ENCODE results near the gene TBC1D20.
"Not testable (repeated sequence)": the region's sequence is repeated elsewhere in the genome, so short reads cannot be mapped to it uniquely, and the experiment has no call there.

The TBC1D20 gene, protein sequence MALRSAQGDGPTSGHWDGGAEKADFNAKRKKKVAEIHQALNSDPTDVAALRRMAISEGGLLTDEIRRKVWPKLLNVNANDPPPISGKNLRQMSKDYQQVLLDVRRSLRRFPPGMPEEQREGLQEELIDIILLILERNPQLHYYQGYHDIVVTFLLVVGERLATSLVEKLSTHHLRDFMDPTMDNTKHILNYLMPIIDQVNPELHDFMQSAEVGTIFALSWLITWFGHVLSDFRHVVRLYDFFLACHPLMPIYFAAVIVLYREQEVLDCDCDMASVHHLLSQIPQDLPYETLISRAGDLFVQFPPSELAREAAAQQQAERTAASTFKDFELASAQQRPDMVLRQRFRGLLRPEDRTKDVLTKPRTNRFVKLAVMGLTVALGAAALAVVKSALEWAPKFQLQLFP

DNA sequence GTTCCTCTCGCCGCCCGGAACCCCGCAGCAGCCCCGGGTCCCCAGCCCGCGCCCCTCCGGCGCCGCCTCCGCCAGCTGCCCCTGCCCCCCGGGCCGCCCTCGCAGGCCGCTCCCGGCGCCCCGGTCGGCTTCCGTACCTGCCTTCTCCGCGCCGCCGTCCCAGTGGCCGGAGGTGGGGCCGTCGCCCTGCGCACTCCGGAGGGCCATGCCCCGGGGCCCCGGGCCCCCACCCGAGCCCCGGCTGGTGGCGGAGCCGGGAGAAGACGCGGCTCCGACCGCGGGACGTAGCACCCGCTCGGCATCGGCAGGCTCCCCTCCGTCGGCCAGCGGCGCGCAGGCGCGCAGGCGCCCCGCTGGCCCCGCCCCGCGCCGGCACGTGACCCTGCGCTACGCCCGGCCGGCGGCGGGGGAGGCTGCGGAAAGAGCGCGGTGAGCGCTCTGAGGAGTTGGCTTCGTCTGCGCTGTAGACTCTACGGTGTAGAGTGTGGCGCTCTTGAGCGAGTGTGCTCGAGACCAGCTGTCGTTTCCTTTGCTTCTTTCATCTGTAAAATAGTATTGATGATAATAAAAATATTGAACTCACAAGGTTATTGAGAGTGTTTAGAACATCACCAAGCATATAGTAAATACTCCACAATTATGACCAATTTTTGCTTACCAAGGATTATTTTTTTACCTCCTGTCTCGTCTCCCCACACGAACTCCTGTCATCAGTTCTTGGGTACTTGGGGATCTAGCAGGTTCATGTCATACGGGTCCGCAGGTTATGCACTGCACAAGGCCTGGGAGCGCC, at the start of gene TBC1D20:
TSS of gene TBC1D20 (minus strand) at position 335 of the 793 bp plus-strand sequence. CDS start at position 207, 128 bp downstream.
- peak; percentile 95 for DNase-seq

DNA sequence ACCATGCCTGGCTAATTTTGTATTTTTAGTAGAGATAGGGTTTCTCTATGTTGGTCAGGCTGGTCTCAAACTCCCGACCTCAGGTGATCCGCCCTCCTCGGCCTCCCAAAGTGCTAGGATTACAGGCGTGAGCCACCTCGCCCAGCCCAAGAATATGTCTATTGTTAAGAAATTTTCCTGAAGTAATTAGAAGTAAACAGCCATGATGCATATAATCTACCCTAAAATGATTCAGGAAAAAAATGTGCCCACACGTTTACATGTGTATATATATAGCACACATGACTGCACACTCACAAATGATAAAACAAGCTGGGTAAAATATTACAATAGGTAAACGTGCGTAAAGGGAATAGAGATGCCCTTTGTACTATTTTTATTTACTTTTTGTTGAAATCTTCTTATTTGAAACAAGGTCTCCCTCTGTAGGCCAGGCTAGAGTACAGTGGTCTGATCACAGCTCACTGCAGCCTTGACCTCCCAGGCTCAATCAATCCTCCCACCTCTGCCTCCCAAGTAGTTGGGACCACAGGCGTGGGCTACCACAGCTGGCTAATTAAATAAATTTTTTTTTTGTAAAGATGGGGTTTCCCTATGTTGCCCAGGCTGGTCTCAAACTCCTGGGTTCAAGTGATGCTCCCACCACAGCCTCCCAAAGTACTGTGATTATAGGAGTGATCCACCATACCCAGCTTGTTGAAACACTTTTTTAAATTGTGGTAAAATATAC, 48.2 kb upstream of the TBC1D20 start:
- DNase-seq, result not testable (repeated sequence)

DNA sequence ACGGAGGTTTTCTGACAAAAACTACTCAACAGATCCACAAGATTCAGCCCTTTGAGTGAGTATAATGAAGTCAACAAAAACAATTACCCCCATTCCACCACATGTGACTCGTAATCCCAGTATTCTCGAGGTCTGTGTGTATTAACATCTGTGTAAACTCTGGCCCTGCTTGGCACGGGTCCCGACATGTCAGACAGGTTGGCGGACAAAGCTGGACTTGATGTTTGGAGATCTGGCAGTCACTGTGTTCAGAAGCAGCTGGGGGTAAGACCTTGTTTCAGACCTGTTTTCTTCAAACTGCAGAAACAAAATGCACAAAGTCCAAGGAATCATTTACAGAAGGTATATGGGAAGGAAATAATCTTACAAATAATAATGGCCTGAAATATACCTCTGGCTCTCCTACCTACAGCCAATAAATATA, 46.0 kb upstream of the TBC1D20 start:
- not testable (repeated sequence) for DNase-seq

DNA sequence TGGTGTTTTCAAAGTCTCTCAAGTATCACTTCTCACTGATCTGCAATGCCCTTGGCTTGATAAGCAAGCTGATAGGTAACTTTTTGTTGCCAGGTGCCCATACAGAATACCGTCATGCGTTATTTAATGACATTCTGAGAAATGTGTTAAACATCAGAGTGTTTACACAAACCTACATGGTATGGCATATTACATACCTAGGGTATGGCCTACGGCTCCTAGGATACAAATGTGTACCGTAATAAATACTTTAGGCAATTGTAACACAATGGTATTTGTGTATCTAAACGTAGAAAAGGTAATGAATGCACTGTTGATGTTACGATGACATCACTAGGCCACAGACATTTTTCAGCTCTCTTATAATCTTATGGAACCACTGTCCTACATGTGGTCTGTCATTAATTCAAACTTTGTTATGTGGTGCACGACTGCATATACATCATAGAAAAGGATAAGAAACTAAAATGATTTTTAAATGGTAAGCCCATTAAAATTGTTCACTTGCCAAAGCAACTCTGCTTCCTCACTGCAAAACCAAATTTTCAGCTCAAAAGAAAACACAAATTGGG, 45.5 kb upstream of the TBC1D20 start:
- no peak for DNase-seq

DNA sequence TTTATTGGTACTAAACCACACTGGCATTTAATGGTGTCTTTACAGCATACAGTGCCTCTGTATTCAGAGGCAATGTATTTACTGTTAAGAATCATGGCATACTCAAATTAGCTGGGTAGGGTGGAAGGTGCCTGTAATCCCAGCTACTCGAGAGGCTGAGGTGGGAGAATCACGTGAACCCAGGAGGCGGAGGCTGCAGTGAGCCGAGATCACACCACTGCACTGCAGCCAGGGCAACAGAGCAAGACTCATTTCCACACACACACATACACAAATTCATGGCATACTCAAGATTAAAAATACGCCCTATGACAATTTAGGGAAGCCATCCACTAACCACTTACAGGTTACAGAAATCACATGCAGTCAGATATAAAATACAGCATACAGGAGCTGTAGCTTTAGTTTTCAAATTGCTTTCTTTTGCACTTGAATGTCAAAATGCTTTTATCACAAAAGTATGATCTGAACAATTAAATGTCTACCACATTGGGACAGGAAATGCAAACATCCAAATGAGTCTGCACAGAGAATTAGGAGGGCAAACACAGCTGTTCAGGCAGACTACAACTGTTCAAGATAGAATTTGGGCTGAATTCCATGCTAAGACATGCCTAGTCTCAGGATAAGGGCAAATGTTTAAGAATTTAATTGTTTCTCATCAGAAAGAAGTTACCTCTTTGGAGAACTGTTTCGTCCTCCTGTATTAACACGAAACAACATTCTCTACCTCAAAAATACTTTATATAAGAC, 44.8 kb upstream of the TBC1D20 start:
- no peak for DNase-seq

DNA sequence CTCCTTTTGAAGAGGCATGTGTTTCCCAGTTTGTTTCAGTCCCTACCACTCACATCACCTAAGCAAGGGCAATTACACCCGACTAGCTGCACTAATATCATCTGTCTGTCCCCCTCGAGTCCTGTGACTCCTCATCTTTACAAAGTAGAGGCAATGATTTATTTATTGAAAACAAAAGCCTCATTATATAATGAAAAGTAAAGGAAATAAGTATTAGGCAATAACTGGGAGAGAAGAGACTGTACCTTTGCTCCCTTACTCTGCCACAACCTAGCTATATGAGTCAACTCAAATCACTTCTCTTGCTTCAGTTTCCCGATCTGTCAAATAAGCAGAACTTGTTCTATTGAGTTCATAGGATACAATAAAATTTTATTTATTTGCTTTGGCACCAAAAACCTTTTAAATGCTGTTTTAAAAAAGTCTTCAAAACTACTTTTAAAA, 42.3 kb upstream of the TBC1D20 start:
- DNase-seq, result no peak

DNA sequence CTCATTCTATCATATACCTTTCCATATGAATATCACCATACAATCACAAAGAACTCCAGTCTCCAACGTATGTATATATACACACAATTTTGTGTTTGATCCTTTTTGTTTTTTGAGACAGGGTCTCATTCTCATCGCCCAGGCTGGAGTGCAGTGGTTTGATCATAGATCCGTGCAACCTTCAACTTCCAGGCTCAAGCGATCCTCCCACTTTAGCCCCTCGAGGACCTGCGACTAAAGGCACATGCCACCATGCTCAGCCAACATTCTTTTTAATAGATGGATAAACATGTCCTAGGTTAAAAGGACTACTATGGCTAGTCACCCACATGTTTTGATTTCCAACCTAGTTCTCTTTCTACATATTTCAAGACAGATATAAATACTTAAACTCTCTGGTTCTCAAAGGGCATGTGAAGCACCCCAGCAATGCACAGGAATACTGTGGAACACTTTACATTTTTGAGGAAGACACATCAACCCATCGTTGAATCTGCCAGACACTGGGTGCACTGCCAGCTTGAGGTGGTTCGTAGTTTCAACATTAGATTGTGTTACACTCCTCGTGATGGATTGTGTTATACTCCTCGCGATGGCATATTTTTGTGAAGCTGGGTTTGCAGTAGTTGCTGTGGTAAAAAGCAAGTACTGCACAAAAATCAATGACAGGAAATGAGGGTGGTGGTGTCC, 40.9 kb upstream of the TBC1D20 start:
- DNase-seq, result no peak

DNA sequence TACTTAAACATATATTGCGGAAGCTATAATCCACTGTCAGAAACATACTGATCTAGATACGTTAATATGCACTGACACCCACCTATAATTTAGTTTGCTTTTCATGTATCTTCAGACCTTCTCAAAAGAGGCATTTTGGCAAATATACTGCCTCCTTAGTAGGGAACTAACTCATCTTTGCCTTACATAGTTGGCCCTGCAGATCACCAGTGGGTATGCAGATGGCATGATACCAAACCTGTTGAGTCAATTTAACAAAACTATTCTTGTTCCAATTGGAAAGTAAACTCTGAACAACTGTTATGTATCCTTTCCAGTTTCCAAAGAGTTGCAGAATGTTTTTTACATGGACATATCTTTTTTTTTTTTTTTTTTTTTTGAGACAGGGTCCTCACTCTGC, 35.6 kb upstream of the TBC1D20 start:
- no peak for DNase-seq

DNA sequence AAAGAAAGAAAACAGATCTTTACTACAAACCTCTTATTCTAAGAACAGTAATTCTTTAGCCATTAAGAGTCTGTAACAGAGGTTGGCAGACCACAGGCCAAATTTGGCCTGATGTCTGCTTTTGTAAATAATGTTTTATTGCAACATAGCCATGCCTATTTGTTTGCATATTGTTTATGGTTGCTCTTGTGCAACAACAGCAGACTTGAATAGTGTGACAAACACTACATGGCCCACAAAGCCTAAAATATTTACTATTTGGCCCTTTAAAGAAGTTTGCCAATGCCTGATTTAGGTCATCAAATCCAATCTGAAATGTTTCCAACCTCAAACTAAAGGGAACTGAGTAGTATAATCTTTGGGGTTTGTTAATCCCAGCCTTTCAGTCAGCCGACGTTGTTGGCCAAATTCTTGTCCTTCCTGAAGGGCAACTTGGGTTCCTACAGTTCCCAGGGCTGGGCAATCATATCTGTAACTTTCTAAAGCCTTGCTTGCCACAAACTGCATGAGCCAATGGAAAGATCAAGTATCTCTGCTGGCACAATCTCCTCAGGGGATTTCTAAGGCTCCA, 33.9 kb upstream of the TBC1D20 start:
- DNase-seq, result no peak

DNA sequence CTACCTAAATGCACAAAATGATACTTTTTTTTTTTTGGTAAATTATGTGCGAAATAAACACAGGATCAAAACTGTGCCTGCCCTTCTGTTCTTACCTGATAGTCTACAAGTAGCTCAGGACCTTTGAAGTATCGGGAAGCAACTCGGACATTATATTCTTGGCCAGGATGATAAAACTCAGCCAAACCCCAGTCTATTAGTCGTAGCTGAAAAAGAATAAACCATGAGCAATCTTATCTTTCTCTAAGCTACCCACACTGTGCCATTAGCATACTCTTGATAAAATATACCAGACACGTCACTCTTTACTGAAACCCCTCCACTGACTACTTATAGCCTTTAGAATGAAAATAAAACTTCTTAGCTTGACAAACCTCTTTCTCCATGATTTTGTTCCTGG, 29.8 kb upstream of the TBC1D20 start:
- DNase-seq, result no peak

DNA sequence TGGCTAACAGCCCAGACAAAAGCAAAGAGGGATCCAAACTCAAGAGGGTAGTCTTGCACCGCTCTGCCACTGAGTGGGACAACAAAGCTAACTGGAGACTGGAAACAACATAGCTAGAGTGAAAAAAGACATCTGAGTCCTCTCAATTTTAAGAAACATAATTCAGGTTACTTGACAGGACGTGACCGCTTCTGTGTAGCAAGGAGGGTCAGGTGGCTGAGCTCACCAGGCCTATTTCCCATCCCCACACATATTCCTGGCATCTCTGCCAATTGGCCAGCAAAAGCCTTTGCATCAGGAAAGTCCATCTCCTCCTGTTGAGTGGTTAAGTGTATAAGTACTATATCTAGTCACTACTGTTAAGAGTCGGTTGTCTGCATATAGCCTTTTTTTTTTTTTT, 25.3 kb upstream of the TBC1D20 start:
- no peak for DNase-seq

DNA sequence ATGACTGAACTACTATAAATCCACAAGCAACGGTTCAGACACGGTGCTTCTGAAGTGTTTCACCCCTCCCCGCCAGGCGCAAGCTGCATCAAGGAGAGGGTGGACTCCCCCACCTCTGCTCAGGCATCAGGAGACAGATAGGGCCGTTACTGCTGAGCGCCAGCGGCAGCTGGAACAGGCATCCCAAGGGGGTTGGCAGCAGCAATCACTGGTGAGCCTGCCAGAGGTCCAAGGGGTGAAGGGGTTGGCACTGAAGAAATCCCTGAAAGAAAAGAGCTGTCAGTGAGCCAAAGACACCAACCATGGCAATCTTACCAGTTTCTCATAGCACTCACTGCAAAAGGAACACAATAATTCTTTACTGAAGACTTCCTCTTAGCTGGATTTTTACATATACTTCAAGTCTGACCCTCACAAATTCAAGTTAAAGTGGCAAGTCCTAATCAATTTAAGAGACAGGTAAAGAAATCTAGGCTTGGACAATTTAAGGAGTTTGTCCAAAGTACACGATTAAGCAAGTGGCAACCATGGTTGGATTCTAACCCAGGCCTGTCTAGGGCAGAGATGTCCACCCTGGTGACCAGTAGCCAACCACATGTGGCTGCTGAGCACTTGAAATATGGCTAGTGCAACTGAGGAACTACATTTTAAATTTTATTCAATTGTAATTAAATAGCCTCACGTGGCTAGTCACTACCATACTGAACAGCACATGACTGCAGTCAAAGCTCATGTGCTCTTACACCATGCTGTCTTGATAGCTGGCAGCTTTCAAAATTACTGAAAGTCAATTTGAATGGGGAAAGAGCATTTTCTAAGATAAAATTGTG, 21.7 kb upstream of the TBC1D20 start:
- no peak for DNase-seq

DNA sequence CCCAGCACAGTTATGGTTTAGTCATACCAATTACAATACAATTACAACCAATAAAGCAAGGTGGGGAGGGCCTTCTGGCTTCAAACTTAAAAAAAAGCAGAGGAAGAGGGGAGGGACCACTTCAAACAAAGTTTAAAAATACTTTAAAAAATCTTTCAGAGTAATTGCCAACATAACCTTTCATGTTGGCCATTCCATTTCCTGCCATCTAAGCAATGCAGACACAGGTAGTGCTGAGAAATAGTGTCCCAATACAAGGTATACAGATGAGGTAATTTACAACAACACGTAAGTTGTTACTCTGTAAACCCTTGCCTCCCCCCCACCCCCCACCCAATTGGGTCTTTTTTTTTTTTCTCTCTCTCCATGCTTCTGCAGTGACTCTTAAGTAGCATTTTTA, 18.8 kb upstream of the TBC1D20 start:
- DNase-seq, result no peak

DNA sequence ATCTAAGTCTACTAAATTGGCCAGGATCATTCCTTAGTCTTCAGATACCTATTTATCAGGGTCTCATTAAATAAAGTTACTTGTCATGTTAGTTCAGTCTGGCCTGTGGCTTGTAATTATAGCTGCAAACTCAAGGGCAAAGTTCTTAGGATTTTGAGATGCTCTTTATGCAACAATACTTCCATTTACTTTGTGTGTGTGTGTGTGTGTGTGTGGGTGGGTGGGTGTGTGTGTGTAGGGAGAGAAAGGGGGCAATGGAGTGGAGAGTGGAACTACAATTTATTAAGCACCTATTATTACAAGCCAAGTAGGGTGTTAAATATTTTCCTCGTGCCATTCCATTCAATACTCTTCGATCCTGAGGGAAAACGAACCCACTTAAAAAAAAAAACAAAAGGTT, 17.7 kb upstream of the TBC1D20 start:
- DNase-seq, result no peak

DNA sequence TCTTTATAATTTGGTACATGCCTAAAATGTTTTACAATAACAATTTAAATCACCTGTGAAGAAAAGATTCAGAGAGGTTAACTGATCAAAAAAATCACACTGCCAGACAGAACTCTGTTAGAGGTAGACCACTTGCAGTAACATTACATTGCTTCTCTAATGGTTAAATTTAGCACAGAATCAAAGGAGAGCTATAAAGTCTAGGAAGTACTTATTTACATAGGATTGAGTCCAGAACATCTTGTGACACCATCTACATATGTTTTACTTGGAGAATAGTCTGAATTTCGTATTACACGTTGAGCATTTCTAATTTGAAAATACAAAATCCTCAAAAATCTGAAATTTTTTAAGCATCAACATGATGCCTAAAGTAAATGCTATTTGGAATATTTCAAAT, 17.2 kb upstream of the TBC1D20 start:
- no peak for DNase-seq

DNA sequence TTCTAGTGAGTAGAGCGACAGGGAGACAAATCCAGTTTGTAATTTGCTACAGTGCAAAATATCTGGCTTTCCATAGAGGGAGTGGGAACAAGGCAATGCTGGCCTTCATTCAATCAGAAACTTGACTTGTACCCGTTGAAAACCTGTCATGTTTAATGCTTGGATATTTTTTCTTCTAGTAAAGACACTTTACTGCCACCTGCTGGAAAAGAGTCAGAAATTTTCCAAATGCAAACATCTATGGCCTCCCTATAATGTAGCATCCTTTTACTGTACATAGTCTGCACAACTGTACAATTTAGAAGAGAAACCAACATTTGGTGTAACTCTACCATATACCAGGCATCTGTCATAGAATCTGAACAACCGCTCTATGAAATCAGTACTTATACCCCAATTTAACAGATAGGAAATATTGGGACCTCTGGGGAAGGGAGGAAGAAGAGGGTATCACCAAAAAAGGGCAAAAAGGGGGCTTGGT, 16.7 kb upstream of the TBC1D20 start:
- peak; percentile 87 for DNase-seq

DNA sequence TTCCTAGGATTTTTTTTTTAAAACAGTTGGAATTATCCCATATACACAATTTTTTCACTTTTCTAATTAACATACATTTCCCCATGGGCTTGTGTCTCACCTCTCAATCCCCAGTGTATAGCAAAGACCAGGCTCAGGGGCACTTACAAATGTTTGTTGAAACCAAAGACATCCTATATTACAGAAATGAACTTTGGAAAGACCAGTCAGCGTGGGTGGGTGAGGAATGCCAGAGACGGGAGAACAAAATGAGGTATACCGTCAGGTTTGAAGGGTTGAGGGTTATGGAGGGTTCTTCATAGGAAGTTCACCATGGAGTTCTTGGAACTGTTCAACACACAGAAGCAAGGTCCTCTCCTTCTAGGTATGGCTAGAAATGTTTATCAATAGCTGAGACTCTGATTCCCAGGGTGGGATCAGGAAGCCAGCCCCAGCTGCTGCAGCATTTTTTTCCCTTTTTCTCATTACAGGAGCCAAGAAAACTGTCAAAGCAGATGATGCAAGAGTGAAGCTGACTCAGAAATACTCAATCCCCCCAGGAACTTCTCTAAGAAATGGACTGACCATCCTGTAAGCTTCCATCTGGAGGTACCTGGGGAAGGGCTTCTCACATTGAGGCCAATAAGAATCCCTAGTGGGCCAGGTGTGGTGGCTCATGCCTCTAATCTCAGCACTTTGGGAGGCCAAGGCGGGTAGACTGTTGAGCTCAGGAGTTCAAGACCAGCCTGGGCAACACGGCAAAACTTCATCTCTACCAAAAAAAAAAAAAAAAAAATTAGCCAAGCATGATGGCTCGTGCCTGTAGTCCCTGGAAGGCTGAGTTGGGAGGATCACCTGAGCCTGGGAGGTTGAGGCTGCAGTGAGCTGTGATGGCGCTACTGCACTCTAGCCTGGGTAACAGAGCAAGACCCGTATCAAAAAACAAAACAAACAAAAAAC, 15.9 kb upstream of the TBC1D20 start:
- no peak for DNase-seq

DNA sequence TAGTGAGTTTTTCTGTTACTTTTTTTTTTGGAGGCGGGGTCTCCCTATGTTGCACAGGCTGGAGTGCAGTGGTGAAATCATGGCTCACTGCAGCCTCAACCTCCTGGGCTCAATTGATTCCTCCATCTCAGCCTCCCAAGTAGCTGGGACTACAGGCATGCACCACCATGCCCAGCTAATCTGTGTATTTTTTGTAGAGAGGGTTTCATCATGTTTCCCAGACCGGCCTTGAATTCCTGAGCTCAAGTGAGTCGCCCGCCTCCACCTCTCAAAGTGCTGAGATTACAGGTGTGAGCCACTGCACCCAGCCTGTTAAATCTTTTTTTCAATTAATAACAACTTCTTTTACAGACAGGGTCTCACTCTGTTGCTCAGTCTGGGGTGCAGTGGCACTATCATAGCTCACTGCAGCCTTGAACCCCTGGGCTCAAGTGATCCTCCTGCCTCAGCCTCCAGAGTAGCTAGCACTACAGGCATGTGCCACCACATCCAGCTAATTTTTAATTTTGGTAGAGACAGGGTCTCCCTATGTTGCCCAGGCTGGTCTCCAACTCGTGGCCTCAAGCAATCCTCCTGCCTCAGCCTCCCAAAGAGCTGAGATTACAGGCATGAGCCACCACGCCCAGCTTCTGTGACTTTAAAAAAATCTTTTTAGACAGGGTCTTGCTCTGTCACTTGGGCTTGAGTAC, 14.4 kb upstream of the TBC1D20 start:
- not testable (repeated sequence) for DNase-seq

Measured in eye (tissue), 1 donor.